Panc1 (cell line): ENCODE data around the gene SPATA13. TPM values are rescaled to one million over a fixed set of nuclear protein-coding genes. Genes with fewer than 3 reads are reported as not detected.
"Not testable (repeated sequence)": the region's sequence is repeated elsewhere in the genome, so short reads cannot be mapped to it uniquely, and the experiment has no call there.

Experiments used
- ATAC-seq: fragments of 200-7000 bp; cut with Tn5 transposase; 2 replicates; pipeline ENCODE4 v1.9.1; 2020; ENCODE audit warnings: mild to moderate bottlenecking, moderate library complexity
- BruUV-seq: library from RNA; stranded (reverse); fragments of 400-500 nt; replicated peaks from 2 replicates; lab custom pipeline; 2021; lab: Mats Ljungman, UMichigan
- CTCF ChIA-PET: fragments of 300-600 bp; sonication (Branson Sonifier 250); formaldehyde crosslinking; loops from one replicate; lab custom pipeline; 2022; ENCODE audit warnings: antibody characterized with exemption; lab: Charles Lee
- POLR2A ChIA-PET: fragments of 300-600 bp; sonication (Branson Sonifier 250); formaldehyde crosslinking; loops from one replicate; lab custom pipeline; 2022; ENCODE audit warnings: antibody characterized with exemption; lab: Charles Lee
- DNase-seq: peaks from one replicate; pipeline ENCODE4 v3.0.0-alpha.2; 2010; ENCODE audit warnings: low read depth, low spot score
- H3K27ac ChIP-seq: 2 replicates; pipeline ENCODE4 v1.5.1; 2011; ENCODE audit warnings: mild to moderate bottlenecking, low read length, inconsistent platforms
- H3K27me3 ChIP-seq: fragments of 200-500 bp; sonication (Bioruptor generic); 2 replicates; pipeline ENCODE4 v1.6.0; 2014; ENCODE audit warnings: low read length, inconsistent platforms; ENCODE audit not compliant: control insufficient read depth, insufficient read depth
- H3K36me3 ChIP-seq: fragments of 200-500 bp; sonication (Bioruptor generic); 2 replicates; pipeline ENCODE4 v1.5.1; 2014; ENCODE audit warnings: inconsistent platforms, mild to moderate bottlenecking, low read length, moderate library complexity; ENCODE audit not compliant: control insufficient read depth, insufficient read depth
- H3K4me1 ChIP-seq: 2 replicates; pipeline ENCODE4 v1.5.1; 2011; ENCODE audit warnings: inconsistent platforms, mild to moderate bottlenecking, low read length, moderate library complexity; ENCODE audit not compliant: control insufficient read depth, insufficient read depth
- H3K4me3 ChIP-seq, 2 experiments: 2 replicates each; pipeline ENCODE4 v1.5.1; 2011 to 2012; ENCODE audit warnings: low read depth in 2 of 2, low read length in 2 of 2, mild to moderate bottlenecking in 2 of 2, inconsistent platforms in 1 of 2, moderate library complexity in 1 of 2
- H3K9me3 ChIP-seq: fragments of 200-500 bp; sonication (Bioruptor generic); 2 replicates; pipeline ENCODE4 v1.5.1; 2014; ENCODE audit warnings: low read depth, mild to moderate bottlenecking, inconsistent platforms, low read length, moderate library complexity; ENCODE audit not compliant: control insufficient read depth, insufficient read depth
- CTCF ChIP-seq: fragments of 450-650 bp; IDR thresholded peaks from 2 replicates; pipeline ENCODE4 v1.5.1; 2017; ENCODE audit warnings: mild to moderate bottlenecking
- POLR2AphosphoS5 ChIP-seq: IDR thresholded peaks from 2 replicates; pipeline ENCODE4 v1.6.1; 2012; ENCODE audit warnings: mild to moderate bottlenecking, low read depth, low read length, moderate library complexity
- REST ChIP-seq, 2 experiments: IDR thresholded peaks; 2 replicates each; pipeline ENCODE4 v1.6.1; 2011 to 2012; ENCODE audit warnings: low read depth in 2 of 2, control low read depth in 1 of 2, low read length in 1 of 2, mild to moderate bottlenecking in 1 of 2, moderate library complexity in 1 of 2; ENCODE audit not compliant: insufficient read depth in 1 of 2
- SIN3A ChIP-seq: IDR thresholded peaks from 2 replicates; pipeline ENCODE4 v1.6.1; 2012; ENCODE audit warnings: low read depth, mild to moderate bottlenecking, low read length, moderate library complexity, borderline replicate concordance; ENCODE audit not compliant: insufficient read depth
- TCF7L2 ChIP-seq: IDR thresholded peaks from 2 replicates; pipeline ENCODE4 v1.6.1; 2011; ENCODE audit warnings: mild to moderate bottlenecking, low read depth, low read length, inconsistent platforms
- in situ Hi-C: cut with HindIII; loops from 2 replicates; pipeline ENCODE4 v1.10.0; 2016; ENCODE audit warnings: low sequenced_read_pairs, low pct_unique_long_range_greater_than_20kb
- intact Hi-C: fragments of 100-400 bp; cut with micrococcal nuclease; formaldehyde crosslinking; loops from one replicate; pipeline ENCODE4 v1.10.0; 2022; ENCODE audit not compliant: unreplicated experiment
- total RNA-seq: library from RNA; stranded (reverse); gene quantifications from one replicate; pipeline ENCODE4 v1.2.1, GENCODE V29; 2021; ENCODE audit not compliant: unreplicated experiment

The SPATA13 gene
- total RNA-seq, 1 experiment from 2014 or later, result 7.9 TPM

GRCh38 chr13:24203811-24204210 lies 43.3 kb downstream of the SPATA13 start:
- POLR2A ChIA-PET, result interaction anchor here (0.6 kb wide), 1 partner anchor 41 kb away, joined by 5 read pairs; no protein-coding TSS in a partner anchor
- in situ Hi-C loops, result no loop called here
- H3K27ac ChIP-seq, result no peak overlapping the region
- no peaks in the 10 kb centered on the region for H3K36me3 ChIP-seq
- no peak overlapping the region for H3K4me3 ChIP-seq
- no peaks in the 10 kb centered on the region for H3K9me3 ChIP-seq
- CTCF ChIA-PET, result no interaction called here
- ATAC-seq, result no peak
- no peak for DNase-seq
- no peaks in the 10 kb centered on the region for H3K27me3 ChIP-seq
- intact Hi-C loops, result no loop called here
- TF ChIP-seq TCF7L2 (no peak), POLR2AphosphoS5 (no peak), SIN3A (no peak), REST (IDR thresholded peaks at IDR 0.05; ENCODE audit: insufficient read depth in 1 of 2, low read depth in 2 of 2, low read length in 1 of 2) (no peak), CTCF (no peak)
- H3K4me1 ChIP-seq, result no peaks in the 10 kb centered on the region
- no TSS peak for BruUV-seq

- BruUV-seq, in situ Hi-C loops, POLR2A ChIA-PET, DNase-seq, H3K36me3 ChIP-seq, ATAC-seq, H3K4me3 ChIP-seq, H3K27me3 ChIP-seq, CTCF ChIA-PET, H3K4me1 ChIP-seq, intact Hi-C loops, H3K27ac ChIP-seq, H3K9me3 ChIP-seq: not testable (repeated sequence)
Observed at GRCh38 chr13:24205076-24205475, 44.6 kb downstream of the SPATA13 start.

DNA sequence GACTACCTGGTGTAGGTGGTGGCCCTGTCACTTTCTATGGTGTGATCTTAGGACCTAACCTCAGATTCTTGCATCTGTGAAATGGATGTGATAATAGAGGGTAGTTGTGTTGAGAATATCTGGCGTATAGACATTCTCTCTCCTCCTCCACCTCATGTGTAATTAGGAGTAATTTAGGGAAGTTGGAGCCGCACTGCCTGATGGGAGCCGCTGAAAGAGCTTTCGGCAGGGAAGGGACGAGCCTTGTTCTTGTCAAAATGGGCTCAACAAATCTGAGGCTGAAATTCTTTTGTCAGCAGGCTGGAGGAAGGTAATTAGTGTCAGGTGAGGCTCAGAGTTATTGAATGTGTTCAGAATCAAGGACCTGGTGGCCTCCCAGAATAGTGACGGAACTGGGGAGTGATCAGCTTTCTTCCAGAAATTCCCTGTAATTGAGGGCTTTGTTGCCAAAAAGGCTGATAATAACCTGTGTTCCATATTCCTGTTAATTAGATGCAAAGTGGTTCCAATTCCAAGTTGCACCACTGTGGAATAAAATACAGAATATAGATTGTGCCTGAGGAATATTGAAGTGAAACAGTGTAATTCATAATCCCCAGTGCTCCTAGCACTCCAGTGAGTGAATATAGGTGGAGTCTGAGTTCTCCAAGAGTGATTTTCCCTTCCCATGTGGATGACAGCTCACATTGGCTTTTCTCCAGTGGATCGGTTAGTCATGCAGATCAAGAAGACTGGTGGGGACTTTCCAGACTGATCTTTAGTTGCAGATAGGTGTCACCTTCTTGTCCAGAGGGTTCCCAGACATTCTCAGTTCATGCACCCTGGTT lies 47.5 kb downstream of the SPATA13 start:
- no peaks in the 10 kb centered on the region for H3K9me3 ChIP-seq
- ATAC-seq (peak; percentile 88), DNase-seq (no peak)
- in situ Hi-C loops (no loop called here), intact Hi-C loops (no loop called here)
- no TSS peak for BruUV-seq
- no peaks in the 10 kb centered on the region for H3K27me3 ChIP-seq
- no peak for TF ChIP-seq SIN3A
- no peak for TF ChIP-seq TCF7L2
- no peak for TF ChIP-seq POLR2AphosphoS5
- no peak for TF ChIP-seq CTCF
- no peak for TF ChIP-seq REST (IDR thresholded peaks at IDR 0.05; ENCODE audit: insufficient read depth in 1 of 2, low read depth in 2 of 2, low read length in 1 of 2)
- no peak overlapping the region; the same call in 1 of the 2 replicates for H3K27ac ChIP-seq
- ChIA-PET CTCF (no interaction called here), POLR2A (no interaction called here)
- H3K4me3 ChIP-seq, result no peak overlapping the region
- H3K4me1 ChIP-seq, result no peaks in the 10 kb centered on the region
- no peaks in the 10 kb centered on the region for H3K36me3 ChIP-seq
